ENCODE results near the gene SLC12A1.

- TF ChIP-seq CTCF (IDR thresholded peaks at IDR 0.05; ENCODE audit: low read depth, low read length, poor library complexity, severe bottlenecking), result no peak
- TF ChIP-seq EZH2phosphoT487 (IDR thresholded peaks at IDR 0.05; ENCODE audit: borderline replicate concordance, low read length), result no peak
Observed at GRCh38 chr15:48185529-48185928, 20.6 kb upstream of the SLC12A1 start.

Measured in DOHH2 (cell line).